GM21367 (cell line): ENCODE measurements around the gene ATP2C2.

Experiments used
- ATAC-seq: cut with Tn5 transposase; IDR thresholded peaks from one replicate; pipeline ENCODE4 v1.9.1; 2021; ENCODE audit not compliant: unreplicated experiment

Gene ATP2C2

GRCh38 chr16:84486126-84486525, 117.8 kb downstream of the ATP2C2 start:
- no peak for ATAC-seq

DNA sequence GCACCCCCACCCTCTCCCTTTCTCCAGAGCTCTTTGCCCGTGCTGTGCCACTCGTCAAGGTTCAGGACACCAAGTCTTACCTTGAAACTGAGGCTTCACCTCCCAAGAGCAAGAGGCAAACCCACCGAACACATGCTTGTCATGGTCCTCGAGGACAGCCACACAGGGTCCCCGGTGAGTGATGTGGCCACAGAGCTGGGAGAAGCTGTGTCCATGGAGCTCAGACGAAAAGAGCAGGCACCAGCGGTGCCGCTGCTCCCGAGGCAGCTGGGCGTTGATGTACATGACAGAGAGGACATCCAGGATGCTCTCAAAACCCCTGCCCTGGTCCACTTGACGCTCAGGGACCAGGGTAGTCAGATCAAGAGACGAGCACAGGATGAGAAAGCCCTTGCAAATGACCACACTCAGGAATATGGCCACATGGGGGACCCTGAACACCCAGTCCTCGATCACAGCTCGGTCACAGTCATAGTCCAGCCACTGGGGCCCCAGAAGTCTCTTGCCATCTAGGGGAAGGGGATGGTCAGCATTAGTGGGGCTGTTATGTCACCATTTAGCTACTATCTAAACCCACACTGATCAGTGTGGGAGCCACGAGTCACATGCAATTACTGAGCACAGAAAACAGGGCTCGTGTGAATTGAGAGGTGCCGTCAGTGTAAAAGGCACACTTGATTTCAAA, 118.4 kb downstream of the ATP2C2 start:
- no peak for ATAC-seq

GRCh38 chr16:84487358-84487757, 119.0 kb downstream of the ATP2C2 start:
- no peak for ATAC-seq

DNA sequence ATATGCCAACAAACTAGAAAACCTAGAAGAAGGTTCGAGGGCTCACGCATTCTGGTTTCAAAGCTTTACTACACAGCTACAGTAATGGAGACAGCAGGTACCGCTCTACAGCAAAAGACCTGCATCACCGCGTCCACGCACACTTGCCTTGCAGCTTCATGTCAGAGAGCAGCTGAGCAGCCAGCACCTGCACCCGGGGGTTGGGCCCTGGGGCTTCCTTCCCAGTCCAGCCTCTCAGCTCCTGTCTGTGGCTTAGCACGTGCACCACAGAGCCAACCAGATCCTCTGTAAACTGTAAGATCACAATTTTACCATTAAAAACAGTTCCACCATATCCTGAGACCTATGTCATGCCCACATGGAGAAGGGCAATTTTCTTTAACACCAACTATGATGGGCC, 120.8 kb downstream of the ATP2C2 start:
- ATAC-seq: no peak

DNA sequence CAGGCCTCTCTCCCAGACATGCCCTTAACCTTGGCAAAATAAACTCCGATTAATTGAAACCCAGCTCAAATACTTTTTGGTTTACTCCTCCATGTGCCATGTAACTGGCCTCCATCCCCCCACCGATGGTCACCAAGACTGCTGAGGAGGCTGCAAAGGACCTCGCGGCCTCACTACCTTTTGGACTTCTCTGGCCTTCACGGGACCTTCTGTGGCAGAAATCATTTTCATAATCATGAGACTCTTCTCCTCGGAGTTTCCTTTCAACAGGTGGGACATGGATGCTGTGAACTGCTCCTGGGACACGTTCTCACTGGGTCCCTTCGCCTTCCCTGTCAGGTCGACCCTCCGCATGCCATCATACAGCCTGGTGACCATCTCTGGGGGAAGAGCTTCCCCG, 127.2 kb downstream of the ATP2C2 start:
- no peak for ATAC-seq

DNA sequence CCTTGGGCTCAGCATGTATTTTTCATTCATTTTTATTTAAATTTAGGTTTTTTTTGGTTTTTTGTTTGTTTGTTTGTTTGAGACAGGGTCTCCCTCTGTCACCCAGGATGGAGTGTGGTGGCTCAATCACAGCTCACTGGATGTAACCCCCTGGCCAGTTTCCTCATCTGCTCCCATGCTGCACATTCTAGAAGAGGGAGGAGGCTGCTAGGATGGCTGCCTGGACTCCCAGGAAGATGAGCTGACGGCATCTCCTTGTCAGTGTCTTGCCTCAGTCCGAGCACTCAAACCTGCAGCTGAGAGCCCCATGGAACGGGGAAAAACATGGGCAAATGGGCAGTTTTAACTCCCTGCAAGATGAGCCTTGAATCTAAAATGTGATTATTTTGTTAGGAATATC, 128.7 kb downstream of the ATP2C2 start:
- no peak for ATAC-seq

DNA sequence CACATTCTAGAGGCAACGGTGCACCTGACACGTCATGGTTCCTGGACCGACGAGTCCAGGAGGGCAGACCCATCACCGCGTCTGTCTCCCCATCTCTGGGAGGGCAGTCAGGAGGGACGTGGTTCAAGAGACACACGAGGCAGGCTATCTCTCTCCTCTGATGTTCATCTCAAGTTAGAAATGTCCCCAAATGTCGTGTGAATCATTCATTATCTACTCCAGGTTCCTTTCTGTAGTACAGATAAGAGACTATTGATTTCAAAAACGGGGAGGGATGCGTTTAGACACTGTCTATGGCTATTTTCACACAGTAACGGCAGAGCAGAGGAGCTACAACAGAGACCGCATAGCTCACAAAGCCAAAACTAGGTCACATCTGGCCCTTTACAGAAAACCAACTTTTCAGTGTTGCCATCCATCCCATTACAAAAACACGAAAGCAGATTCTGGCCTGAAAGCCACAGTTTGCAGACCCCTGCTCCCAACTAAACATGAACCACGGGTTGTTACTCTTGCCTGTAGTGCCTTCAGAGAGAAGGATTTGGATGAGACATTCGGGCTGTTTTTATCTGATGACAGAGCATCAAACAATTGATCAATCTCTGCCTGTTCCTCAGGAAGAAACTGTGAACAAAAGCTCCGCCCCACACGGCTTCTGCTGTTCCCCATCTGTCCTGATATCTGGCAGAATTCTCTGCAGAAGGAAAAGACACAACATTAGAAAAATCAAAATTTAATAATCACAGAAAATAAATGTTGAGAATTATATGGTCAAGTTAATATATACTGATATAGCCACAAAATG, 129.3 kb downstream of the ATP2C2 start:
- no peak for ATAC-seq

GRCh38 chr16:84498223-84498610, 129.9 kb downstream of the ATP2C2 start:
- ATAC-seq: no peak

- ATAC-seq: no peak
Measured at GRCh38 chr16:84498859-84499620, 130.7 kb downstream of the ATP2C2 start.

DNA sequence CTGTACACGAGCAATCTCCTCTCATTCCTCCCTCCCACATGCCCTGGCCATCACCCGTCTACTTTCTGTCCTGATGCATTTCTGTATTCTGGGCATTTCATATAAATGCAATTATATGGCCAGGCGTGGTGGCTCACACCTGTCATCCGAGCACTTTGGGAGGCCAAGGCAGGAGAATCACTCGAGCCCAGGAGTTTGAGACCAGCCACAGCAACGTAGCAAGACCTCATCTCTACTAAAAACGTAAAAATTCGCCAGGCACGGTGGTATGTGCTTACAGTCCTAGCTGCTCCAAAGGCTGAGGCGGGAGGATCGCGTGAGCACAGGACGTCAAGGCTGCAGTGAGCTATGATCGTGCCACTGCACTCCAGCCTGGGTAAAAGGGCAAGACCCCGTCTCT, 131.3 kb downstream of the ATP2C2 start:
- ATAC-seq: no peak

DNA sequence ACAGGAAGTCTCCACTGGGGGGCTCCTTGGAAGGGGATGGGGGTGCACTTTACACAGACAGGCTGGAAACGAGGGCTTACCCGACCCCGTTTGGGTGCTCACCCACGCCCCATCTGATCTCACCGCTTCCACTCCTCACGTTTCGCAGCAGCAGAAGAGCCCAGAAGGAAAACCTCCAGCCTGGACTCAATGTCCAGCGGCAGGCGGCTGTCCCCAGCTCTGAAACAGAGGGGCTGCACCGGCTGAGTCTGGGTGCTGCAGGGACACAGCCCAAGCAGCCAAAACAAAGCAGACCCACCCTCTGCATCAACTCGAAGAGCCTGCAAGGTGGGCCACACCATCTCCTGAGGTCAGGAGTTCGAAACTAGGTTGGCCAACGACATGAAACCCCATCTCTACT, 132.2 kb downstream of the ATP2C2 start:
- no peak for ATAC-seq

DNA sequence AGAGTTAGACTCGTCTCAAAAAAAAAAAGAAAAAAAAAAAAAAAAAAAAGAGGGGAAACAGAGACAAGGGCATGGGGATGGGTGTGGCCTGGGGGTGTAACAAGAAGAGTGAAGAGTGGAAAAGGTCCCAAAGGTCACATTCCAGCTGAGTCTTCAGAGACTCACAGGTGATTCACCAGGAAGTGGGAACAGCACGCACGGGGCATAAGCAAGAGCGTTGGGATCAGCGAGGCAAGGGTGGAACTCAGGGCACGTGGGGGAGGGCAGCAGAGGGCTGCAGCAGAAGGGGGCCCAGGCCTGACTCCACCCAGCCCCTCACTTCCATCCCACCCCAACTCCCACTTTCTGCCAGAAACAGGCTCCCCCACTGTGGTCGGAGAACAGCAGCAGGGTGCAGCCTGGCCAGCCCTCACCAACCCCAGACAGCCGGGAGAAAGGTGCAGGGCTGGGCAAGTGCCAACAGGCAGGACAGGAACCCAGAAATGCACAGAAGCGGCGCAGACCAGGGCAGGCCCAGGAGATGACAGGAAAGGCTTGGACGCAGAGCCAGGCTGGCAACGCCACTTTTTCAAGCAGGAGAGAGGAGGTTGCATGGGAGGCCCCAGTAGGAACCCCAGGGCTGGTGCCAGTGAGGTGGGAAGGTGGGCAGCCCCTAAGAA, 132.9 kb downstream of the ATP2C2 start:
- no peak for ATAC-seq

- no peak for ATAC-seq
Measured at GRCh38 chr16:84502075-84502474, 133.7 kb downstream of the ATP2C2 start.

- no peak for ATAC-seq
Measured at GRCh38 chr16:84502581-84502980, 134.2 kb downstream of the ATP2C2 start.

DNA sequence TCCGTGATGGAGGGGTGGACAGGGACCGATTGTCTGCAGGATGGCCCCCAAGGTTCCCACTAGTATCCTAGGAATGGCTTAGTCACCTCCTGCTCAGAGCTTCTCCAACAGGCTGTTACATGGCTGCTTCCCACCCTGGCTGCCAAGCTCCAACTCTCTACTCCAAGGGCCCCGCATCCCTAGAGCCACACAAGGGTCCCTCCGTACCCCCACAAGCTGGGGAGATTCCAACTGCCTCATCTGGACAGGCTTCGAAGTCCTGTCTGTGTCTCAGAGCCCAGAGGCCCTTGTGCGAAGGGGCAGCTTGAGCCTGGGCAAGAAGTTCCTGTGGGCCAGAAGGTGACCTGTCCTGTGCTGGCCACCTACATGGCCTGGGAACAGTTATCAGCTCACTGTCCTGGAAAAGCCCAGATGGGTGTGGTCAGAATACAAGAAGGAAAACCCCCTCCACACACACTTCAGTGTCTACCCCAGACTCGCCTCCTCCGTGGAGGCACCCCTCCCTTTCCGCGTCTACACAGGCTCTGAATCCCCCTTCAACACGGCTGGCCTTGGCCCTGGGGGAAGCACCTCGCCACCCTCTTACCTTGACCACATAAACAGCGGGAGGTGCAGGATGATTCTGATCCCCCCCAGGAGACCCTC, 135.5 kb downstream of the ATP2C2 start:
- no peak for ATAC-seq

- peak; percentile 94 for ATAC-seq
Measured at GRCh38 chr16:84504420-84505248, 136.3 kb downstream of the ATP2C2 start, which contains the start of gene MEAK7. TSS of gene MEAK7 (minus strand) at chr16:84504659. CDS start at chr16:84498086, 6,573 bp downstream.

GRCh38 chr16:84505249-84506187, 137.2 kb downstream of the ATP2C2 start:
- no peak for ATAC-seq
